ENCODE results near the gene SH3RF2. TPM values are rescaled to one million over a fixed set of nuclear protein-coding genes. Genes with fewer than 3 reads are reported as not detected.

Gene SH3RF2
- total RNA-seq, 4 donors from 2014 or later: 67.9 to 172 (median 96.3) TPM

- TF ChIP-seq CTCF (IDR thresholded peaks at IDR 0.05): no peak
- TF ChIP-seq POLR2AphosphoS5 (IDR thresholded peaks at IDR 0.05): no peak
- intact Hi-C loops (cut with DNase I; ENCODE audit: low total_unique reads) (no loop called here), in situ Hi-C loops (cut with MboI; ENCODE audit: low pct_ligation_motif_present in 1 of 4, low pct_unique_long_range_greater_than_20kb in 1 of 4, low sequenced_read_pairs in 3 of 4) (no loop called here)
- H3K4me1 ChIP-seq: no peaks in the 10 kb centered on the region
- no peak for DNase-seq
- peaks cover 0 to 6% (median 0%) of the 10 kb centered on the region in 4 donors for H3K36me3 ChIP-seq
- no peak overlapping the region for H3K27ac ChIP-seq
- no peaks in the 10 kb centered on the region for H3K9me3 ChIP-seq
- 67 to 88% methylated on average over 1 of the region's 1 CpG for WGBS, 2 donors (ENCODE audit: low coverage in 1 of 2)
- no peak overlapping the region for H3K4me3 ChIP-seq
- no peaks in the 10 kb centered on the region for H3K27me3 ChIP-seq
Measured at GRCh38 chr5:146015001-146015400, 78.6 kb downstream of the SH3RF2 start.

GRCh38 chr5:146016764-146017484, 80.5 kb downstream of the SH3RF2 start:
- TF ChIP-seq CTCF (IDR thresholded peaks at IDR 0.05) (no peak), POLR2AphosphoS5 (IDR thresholded peaks at IDR 0.05) (no peak), EP300 (IDR thresholded peaks at IDR 0.05; ENCODE audit: low read depth) (no peak), POLR2A (IDR thresholded peaks at IDR 0.05) (no peak)
- intact Hi-C loops (cut with DNase I; ENCODE audit: low total_unique reads): no loop called here
- Histone ChIP-seq H3K36me3 (peaks cover 0 to 6% (median 0%) of the 10 kb centered on the region in 4 donors), H3K4me1 (no peaks in the 10 kb centered on the region), H3K9me3 (no peaks in the 10 kb centered on the region), H3K27ac (no peak overlapping the region), H3K4me3 (no peak overlapping the region), H3K27me3 (no peaks in the 10 kb centered on the region)
- 77 to 96% methylated on average over 3 to 4 of the region's 4 CpGs for WGBS, 2 donors (ENCODE audit: low coverage in 1 of 2)
- DNase-seq: no peak
- in situ Hi-C loops (cut with MboI; ENCODE audit: low pct_ligation_motif_present in 1 of 4, low pct_unique_long_range_greater_than_20kb in 1 of 4, low sequenced_read_pairs in 3 of 4): no loop called here

- intact Hi-C loops (cut with DNase I; ENCODE audit: low total_unique reads): no loop called here
- H3K27me3 ChIP-seq: no peaks in the 10 kb centered on the region
- 75 to 78% methylated on average over 5 of the region's 5 CpGs for WGBS, 2 donors (ENCODE audit: low coverage in 1 of 2)
- H3K9me3 ChIP-seq: no peaks in the 10 kb centered on the region
- H3K36me3 ChIP-seq: peaks cover 0 to 5% (median 0%) of the 10 kb centered on the region in 4 donors
- H3K4me3 ChIP-seq: no peak overlapping the region
- no peak for DNase-seq
- TF ChIP-seq CTCF (IDR thresholded peaks at IDR 0.05) (no peak), POLR2A (IDR thresholded peaks at IDR 0.05) (no peak), EP300 (IDR thresholded peaks at IDR 0.05; ENCODE audit: low read depth) (no peak), POLR2AphosphoS5 (IDR thresholded peaks at IDR 0.05) (no peak)
- no peaks in the 10 kb centered on the region for H3K4me1 ChIP-seq
- in situ Hi-C loops (cut with MboI; ENCODE audit: low pct_ligation_motif_present in 1 of 4, low pct_unique_long_range_greater_than_20kb in 1 of 4, low sequenced_read_pairs in 3 of 4): no loop called here
- no peak overlapping the region for H3K27ac ChIP-seq
Measured at GRCh38 chr5:146018514-146019375, 82.4 kb downstream of the SH3RF2 start.

GRCh38 chr5:146020100-146020499, 83.7 kb downstream of the SH3RF2 start:
- Histone ChIP-seq H3K27ac (no peak overlapping the region), H3K4me1 (peaks cover 0 to 10% (median 4%) of the 10 kb centered on the region in 4 donors), H3K27me3 (no peaks in the 10 kb centered on the region), H3K9me3 (no peaks in the 10 kb centered on the region), H3K4me3 (no peak overlapping the region), H3K36me3 (no peaks in the 10 kb centered on the region)
- no peak for DNase-seq
- WGBS, 2 donors (ENCODE audit: low coverage in 1 of 2): 35 to 57% methylated on average over 1 to 2 of the region's 2 CpGs
- intact Hi-C loops (cut with DNase I; ENCODE audit: low total_unique reads) (no loop called here), in situ Hi-C loops (cut with MboI; ENCODE audit: low pct_ligation_motif_present in 1 of 4, low pct_unique_long_range_greater_than_20kb in 1 of 4, low sequenced_read_pairs in 3 of 4) (no loop called here)
- TF ChIP-seq EP300 (IDR thresholded peaks at IDR 0.05; ENCODE audit: low read depth) (no peak), POLR2AphosphoS5 (IDR thresholded peaks at IDR 0.05) (no peak), CTCF (IDR thresholded peaks at IDR 0.05) (no peak), POLR2A (IDR thresholded peaks at IDR 0.05) (no peak)
